Inflammatory macrophage treated with lipopolysaccharide for 1 hour (primary cell): ENCODE measurements around the gene PIGZ.

Source experiments
- DNase-seq, 2 donors: peaks; one replicate each; pipeline ENCODE4 v3.0.0-alpha.2; 2020 to 2022

Gene PIGZ, protein sequence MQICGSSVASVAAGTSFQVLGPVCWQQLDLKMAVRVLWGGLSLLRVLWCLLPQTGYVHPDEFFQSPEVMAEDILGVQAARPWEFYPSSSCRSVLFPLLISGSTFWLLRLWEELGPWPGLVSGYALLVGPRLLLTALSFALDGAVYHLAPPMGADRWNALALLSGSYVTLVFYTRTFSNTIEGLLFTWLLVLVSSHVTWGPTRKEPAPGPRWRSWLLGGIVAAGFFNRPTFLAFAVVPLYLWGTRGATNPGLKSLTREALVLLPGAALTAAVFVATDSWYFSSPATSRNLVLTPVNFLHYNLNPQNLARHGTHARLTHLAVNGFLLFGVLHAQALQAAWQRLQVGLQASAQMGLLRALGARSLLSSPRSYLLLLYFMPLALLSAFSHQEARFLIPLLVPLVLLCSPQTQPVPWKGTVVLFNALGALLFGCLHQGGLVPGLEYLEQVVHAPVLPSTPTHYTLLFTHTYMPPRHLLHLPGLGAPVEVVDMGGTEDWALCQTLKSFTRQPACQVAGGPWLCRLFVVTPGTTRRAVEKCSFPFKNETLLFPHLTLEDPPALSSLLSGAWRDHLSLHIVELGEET

GRCh38 chr3:196968233-196969133, at the start of gene PIGZ:
Gene PIGZ, minus strand, starts transcription at chr3:196968833. Its CDS starts 16,802 bp downstream, at chr3:196952031.
- DNase-seq, result peak; percentile 36 to 43

- no peak for DNase-seq
Measured at GRCh38 chr3:197017003-197017402, 48.4 kb upstream of the PIGZ start.

GRCh38 chr3:197015790-197016736, 47.4 kb upstream of the PIGZ start:
- no peak for DNase-seq

DNA sequence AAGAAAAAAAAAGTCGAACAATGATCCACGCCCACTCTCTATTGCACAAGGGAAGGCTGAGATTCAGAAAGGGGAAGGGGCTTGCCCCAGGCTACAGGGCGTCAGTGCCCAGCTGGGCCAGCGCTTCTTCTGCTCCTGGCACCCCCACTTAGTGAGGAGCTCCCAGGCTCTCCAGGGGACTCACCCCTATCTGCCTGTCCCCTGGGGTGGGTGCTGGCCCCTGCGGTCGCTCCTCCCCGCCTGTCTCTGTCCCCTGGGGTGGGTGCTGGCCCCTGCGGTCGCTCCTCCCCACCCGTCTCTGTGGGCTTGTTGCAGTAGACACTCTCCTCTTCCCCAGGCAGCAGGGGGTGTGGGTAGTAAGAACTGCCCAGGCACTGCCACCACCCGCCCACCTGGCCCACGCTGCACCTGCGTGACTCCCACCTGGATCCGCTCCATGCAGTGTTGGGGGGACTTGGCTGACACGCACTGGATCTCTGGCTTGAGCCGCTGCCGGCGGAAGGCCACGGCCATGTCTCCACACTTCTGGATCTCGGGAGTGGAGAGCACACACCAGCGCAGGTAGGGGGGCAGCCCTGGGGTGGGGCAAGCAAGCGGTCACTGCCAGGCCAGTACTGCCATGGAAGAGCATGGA, 46.4 kb upstream of the PIGZ start:
- DNase-seq, result no peak

DNA sequence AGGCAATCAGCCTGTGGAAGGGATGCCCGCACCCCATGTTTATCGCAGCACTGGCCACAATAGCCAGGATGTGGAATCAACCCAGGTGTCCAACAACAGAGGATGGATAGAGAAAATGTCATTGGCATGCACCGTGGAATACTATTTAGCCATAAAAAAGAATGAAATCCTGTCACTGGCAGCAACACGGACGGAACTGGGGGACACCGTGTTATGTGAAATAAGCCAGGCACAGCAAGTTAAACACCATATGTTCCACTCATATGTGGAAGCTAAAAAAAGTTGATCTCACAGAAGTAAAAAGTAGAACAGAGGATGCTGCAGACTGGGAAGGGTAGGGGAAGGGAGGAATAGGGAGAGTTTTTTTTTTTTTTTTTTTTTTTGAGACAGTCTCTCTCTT, 45.4 kb upstream of the PIGZ start:
- no peak for DNase-seq

DNA sequence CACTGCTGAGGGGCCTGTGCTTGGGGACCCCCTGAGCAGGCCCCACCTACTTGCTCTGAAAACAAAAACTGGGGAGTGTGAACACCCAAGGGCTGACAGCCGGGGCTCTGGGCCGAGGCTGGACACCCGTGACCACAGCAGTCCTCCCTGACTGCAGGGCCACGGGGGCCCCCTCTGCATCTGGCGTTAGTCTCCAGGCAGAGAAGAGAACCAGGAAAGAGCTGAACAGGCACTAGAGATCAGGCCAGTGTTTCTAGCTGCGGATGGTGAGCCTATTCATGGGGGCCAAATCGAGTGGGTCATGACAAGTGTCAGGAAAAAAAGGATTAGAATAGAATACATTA, 43.9 kb upstream of the PIGZ start:
- DNase-seq, result no peak

DNA sequence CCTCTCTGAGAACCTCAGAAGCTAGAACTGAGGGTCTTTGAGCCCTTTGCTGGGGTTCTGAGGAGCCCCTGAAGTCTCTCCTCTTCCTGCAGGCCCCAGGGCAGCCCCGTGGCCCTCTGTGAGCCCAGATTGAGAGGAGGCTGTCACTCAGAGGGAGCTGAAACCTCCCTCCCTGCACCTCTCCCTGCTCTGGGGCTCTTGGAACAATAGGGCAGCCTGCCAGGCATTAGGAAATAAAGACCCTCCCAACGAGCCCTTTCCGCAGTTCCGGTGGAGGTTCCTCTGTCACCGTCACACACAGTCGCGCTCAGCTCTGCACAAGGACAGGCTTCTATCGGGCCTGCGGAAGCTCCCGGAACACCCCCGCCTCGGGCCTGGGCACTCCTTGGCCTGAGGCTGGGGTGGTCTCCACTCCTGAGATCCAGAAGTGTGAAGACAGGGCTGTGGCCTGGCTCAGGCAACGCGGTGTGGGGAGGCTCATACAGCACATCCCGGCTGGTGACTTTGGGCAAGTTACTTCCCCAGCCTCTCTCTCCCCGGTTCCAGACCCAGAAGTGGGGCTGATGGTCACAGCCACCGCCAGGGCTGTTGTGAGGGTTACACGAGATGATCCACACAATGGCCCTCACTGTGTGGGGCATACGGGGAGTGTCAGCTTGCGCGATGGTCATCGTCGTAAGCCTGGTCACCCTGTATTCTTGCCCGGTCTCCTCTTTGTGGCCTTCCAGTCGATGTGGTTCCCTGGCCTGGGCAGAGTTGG, 43.3 kb upstream of the PIGZ start:
- DNase-seq, result no peak

DNA sequence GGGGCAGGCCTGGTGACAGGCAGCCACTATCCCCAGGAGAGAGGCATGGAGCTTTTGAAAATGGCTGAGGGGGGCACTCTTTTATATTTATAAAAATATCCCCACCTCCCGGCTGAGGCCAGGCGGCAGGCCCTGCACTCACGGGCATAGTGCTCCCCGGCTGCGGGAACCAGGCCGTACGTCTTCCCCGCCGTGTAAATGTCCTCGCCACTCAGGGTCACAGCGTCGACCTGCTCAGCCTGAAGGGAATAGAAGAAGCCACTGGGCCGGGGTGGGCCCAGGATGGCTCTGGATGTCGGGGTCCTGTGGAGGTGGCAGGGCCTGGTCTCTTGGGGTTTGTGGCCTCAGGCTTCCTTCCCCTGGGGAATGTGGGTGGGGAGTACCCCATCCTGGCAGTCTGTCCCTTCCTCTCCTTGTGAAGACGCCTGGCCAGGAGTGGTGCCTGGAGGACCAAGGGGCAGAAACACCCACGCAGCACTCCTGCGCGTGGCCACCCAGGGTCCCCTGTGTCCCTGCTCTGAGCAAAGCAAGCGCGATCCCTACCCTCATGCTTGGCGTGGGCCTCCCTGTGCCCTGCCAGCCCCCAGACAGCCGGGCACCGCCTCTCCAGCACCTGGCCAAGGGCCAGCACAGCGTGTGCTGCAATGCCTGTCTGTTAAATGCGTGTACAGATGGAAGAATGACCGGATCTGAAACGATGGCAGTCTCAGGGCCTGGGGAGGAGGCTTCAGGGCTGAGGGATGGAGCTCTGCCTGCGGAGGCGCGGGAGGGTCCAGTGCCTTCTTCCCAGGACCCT, 42.1 kb upstream of the PIGZ start:
- no peak for DNase-seq

GRCh38 chr3:197009532-197010019, 40.9 kb upstream of the PIGZ start:
- DNase-seq, result no peak

GRCh38 chr3:197008436-197009209, 40.0 kb upstream of the PIGZ start:
- DNase-seq, result no peak

DNA sequence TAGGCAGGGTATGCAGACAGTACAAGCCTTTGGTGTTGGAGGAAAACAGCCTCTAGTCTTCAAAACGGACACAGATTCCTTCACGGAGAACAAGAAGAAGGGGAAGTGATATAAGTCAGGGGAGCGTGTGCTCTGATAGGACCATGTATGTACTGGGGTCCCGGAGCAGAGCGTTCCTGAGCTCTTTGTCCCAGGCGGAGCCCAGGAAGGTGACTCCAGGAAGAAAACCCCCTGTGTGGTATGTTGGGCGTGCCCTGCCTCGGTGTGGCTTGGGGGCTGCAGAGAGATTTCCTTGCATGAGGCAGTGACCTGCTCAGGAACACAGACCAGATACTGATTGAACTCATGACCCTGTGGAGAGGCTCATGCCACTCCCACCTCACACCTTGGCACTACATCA, 39.3 kb upstream of the PIGZ start:
- no peak for DNase-seq

- no peak for DNase-seq
Measured at GRCh38 chr3:197007296-197007940, 38.8 kb upstream of the PIGZ start.

GRCh38 chr3:197006860-197007259, 38.2 kb upstream of the PIGZ start:
- no peak for DNase-seq

DNA sequence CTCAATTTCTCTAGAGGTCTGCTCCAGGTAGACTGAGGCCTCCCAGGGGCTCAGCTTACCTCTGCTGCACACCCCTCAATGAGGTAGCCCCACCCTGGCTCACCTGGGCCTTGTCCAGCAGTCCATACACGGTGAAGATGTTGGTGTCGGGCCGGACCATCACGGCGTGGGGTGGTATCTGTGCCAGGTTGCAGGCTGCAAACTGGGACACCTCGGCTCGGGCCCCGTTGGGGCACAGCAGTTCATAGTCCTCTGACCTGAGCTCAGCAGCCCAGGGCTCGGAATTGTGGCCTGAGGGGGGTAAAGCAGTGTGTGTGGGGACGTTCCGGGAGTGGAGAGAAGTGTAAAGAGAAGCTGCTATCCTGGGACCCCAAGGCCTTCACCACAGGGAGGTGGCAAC, 37.8 kb upstream of the PIGZ start:
- no peak for DNase-seq

DNA sequence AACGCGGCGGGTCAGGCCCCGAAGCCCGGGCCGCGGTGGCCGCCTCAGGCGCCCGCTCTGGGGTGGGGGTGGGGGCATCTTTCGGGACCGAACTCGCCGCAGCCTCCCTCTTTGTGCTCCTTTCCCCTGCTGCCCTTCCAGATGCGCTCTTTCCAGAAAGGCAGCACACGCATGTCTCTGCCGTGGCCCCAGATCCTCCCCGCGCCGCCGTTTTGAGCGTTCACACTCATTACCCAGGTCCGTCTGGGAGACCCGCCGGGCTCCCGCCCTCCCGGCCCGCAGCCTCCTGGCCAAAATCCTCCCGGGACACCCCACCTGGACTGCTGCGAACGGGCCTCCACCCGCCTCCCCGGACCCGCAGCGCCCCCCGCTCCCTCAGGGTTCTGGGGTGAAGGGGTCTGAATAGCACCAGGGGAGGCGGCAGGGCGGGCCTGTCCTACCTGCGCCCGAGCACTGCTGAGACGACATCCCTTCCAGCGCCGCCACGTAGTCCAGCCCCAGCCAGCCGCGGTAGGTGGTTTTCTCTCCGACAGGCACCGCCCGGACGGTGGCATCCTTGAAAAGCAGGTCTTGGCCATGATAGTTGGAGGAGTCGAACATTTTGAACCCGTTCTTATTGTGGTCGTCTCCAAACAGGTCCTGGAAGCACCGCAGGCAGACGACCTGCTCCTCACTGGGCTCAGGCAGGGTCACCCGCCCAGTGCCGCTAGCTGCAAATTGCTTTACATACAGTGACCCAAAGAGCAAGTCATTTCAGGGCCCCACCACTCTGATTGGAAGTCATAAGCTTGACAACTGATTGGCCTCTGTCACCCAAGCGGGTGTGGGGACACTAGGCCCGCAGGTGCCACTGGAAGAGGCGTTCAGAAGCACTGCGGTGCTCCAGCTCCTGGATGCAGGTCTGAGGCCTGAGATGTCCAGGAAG, 35.1 kb upstream of the PIGZ start:
- no peak for DNase-seq

- peak; percentile 76 to 87 for DNase-seq
Measured at GRCh38 chr3:197002701-197003454, 34.2 kb upstream of the PIGZ start.
